ENCODE data around the gene COL4A4.

GRCh38 chr2:227057060-227057459 lies 106.9 kb downstream of the COL4A4 start:
- TF ChIP-seq CTCF (IDR thresholded peaks at IDR 0.05; ENCODE audit: extremely low read depth in 1 of 2, insufficient read depth in 1 of 2, low read depth in 1 of 2, low read length in 2 of 2) (no peak), POLR2A (IDR thresholded peaks at IDR 0.05; ENCODE audit: low read depth, low read length) (no peak), EZH2 (IDR thresholded peaks at IDR 0.05; ENCODE audit: borderline replicate concordance, low read depth, low read length, severe bottlenecking) (no peak), FOS (IDR thresholded peaks at IDR 0.05; ENCODE audit: borderline replicate concordance, insufficient read depth, low read length) (no peak), POLR2AphosphoS5 (IDR thresholded peaks at IDR 0.05; ENCODE audit: insufficient read depth, low read depth, low read length) (no peak), MAX (IDR thresholded peaks at IDR 0.05; ENCODE audit: insufficient read depth, insufficient read length) (no peak), JUN (IDR thresholded peaks at IDR 0.05; ENCODE audit: borderline replicate concordance, insufficient read depth, insufficient read length, low read depth) (no peak), GATA2 (IDR thresholded peaks at IDR 0.05; ENCODE audit: insufficient read depth, insufficient read length, low read depth, low read length) (no peak), MYC (IDR thresholded peaks at IDR 0.05; ENCODE audit: low read depth, low read length) (no peak)
